GM23248 (cell line): ENCODE measurements around the gene HOXA11. TPM values are rescaled to one million over a fixed set of nuclear protein-coding genes. Genes with fewer than 3 reads are reported as not detected.

ENCODE experiments used
- DNase-seq: peaks from one replicate; pipeline ENCODE4 v3.0.0-alpha.2; 2015
- H2AFZ ChIP-seq: fragments of 200-600 bp; sonication (generic); 2 replicates; pipeline ENCODE4 v1.6.1; 2016; ENCODE audit warnings: antibody characterized with exemption
- H3F3A ChIP-seq: fragments of 200-600 bp; sonication (generic); 2 replicates; pipeline ENCODE4 v1.6.1; 2016; ENCODE audit warnings: mild to moderate bottlenecking, antibody characterized with exemption, mixed run types; ENCODE audit not compliant: insufficient read depth
- H3K27ac ChIP-seq: fragments of 200-600 bp; sonication (generic); 2 replicates; pipeline ENCODE4 v1.5.1; 2016; ENCODE audit warnings: mild to moderate bottlenecking
- H3K27me3 ChIP-seq: fragments of 200-600 bp; sonication (generic); replicated peaks from 2 replicates; pipeline ENCODE4 v1.6.1; 2016; ENCODE audit warnings: mild to moderate bottlenecking; ENCODE audit not compliant: insufficient read depth
- H3K36me3 ChIP-seq: fragments of 200-600 bp; sonication (generic); 2 replicates; pipeline ENCODE4 v1.6.1; 2016; ENCODE audit warnings: low read depth, mild to moderate bottlenecking
- H3K4me1 ChIP-seq: fragments of 200-600 bp; sonication (generic); 2 replicates; pipeline ENCODE4 v1.6.1; 2016; ENCODE audit warnings: mild to moderate bottlenecking; ENCODE audit not compliant: insufficient read depth
- H3K4me2 ChIP-seq: fragments of 200-600 bp; sonication (generic); one replicate; pipeline ENCODE4 v1.6.1; 2016; ENCODE audit warnings: mild to moderate bottlenecking; ENCODE audit not compliant: unreplicated experiment
- H3K4me3 ChIP-seq: fragments of 200-600 bp; sonication (generic); 2 replicates; pipeline ENCODE4 v1.5.1; 2016; ENCODE audit warnings: mild to moderate bottlenecking
- H3K79me2 ChIP-seq: fragments of 200-600 bp; sonication (generic); 2 replicates; pipeline ENCODE4 v1.6.1; 2016; ENCODE audit warnings: mild to moderate bottlenecking; ENCODE audit not compliant: insufficient read depth
- H3K9ac ChIP-seq: fragments of 200-600 bp; sonication (generic); 2 replicates; pipeline ENCODE4 v1.6.1; 2016; ENCODE audit warnings: mild to moderate bottlenecking
- H3K9me2 ChIP-seq: fragments of 200-600 bp; sonication (generic); 2 replicates; pipeline ENCODE4 v1.6.1; 2016; ENCODE audit warnings: mixed run types, mild to moderate bottlenecking, moderate library complexity; ENCODE audit not compliant: insufficient read depth
- H3K9me3 ChIP-seq: fragments of 200-600 bp; sonication (generic); one replicate; pipeline ENCODE4 v1.6.1; 2017; ENCODE audit warnings: low read depth
- H4K20me1 ChIP-seq: fragments of 200-600 bp; sonication (generic); 2 replicates; pipeline ENCODE4 v1.6.0; 2016; ENCODE audit not compliant: insufficient read depth
- EZH2 ChIP-seq: fragments of 200-600 bp; sonication (generic); IDR thresholded peaks from 2 replicates; pipeline ENCODE4 v1.6.1; 2018; ENCODE audit warnings: antibody characterized with exemption, mild to moderate bottlenecking; ENCODE audit not compliant: insufficient read depth, poor library complexity, severe bottlenecking
- EZH2phosphoT487 ChIP-seq: fragments of 200-600 bp; sonication (generic); IDR thresholded peaks from 2 replicates; pipeline ENCODE4 v1.6.1; 2018; ENCODE audit warnings: antibody characterized with exemption, moderate library complexity, mild to moderate bottlenecking, low read depth; ENCODE audit not compliant: insufficient read depth
- WGBS, 2 experiments: methylation state at CpG; one replicate each; pipeline ENCODE4 v1.1.6; 2015 to 2017; ENCODE audit warnings: low lambda C conversion rate in 2 of 2, low coverage in 1 of 2; ENCODE audit errors: missing lambda C conversion rate in 2 of 2; 5-methylcytosine and 5-hydroxymethylcytosine counted together
- in situ Hi-C: fragments of 300-500 bp; cut with MboI; formaldehyde crosslinking; loops from 2 replicates; pipeline ENCODE4 v1.15.0; 2020
- polyA plus RNA-seq: library from polyadenylated mRNA; unstranded; fragments of >200 nt; fragmentation: Nextera tagmentation; extraction: Ambion mirVana; gene quantifications from 2 replicates; pipeline ENCODE4 v1.2.1, GENCODE V29; 2016
- total RNA-seq: library from RNA; depleted of rRNA; stranded (reverse); fragments of >200 nt; shearing (Covaris generic); gene quantifications from 2 replicates; pipeline ENCODE4 v1.2.3, GENCODE V29; 2014

HOXA11 gene
- total and polyA plus RNA-seq, 2 experiments from 2014 or later: 8.0 to 8.3 TPM

DNA sequence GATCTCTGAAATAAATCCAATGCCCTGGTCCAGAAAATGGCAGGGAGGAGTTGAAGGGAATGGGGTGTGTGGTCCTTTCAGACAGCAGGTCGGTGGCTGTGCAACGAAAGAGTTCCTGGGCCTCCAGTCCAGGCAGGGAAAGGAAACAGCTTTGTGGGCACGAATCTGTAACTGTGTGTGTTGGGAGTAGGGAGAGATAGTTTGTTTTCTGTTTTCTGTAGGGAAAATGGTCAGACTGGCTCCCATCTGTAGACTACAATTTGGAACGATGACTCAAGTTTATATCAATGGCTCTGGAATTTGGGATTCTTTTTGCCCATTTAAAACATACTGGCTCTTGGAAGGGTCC is 17.1 kb downstream of the HOXA11 start:
- 0 to 3% methylated on average over 4 of the region's 4 CpGs for WGBS, 2 experiments
- peaks cover 10% of the 10 kb centered on the region; the same call in 1 of the 2 replicates for H3K36me3 ChIP-seq
- peaks cover 100% of the 10 kb centered on the region for H3K79me2 ChIP-seq
- no peaks in the 10 kb centered on the region for H3K9me2 ChIP-seq
- peak overlapping the region; percentile 98 for H3K9ac ChIP-seq
- no peaks in the 10 kb centered on the region for H4K20me1 ChIP-seq
- peak overlapping the region; percentile 100 for H3K4me2 ChIP-seq
- no peaks in the 10 kb centered on the region for H3K9me3 ChIP-seq
- 0 out of 2 replicates have a peak overlapping the region, but pooled peaks have one; percentile 41 for H2AFZ ChIP-seq
- peak overlapping the region; percentile 83 for H3K4me3 ChIP-seq
- peak overlapping the region; percentile 99 for H3K27ac ChIP-seq
- peaks cover 12% of the 10 kb centered on the region for H3F3A ChIP-seq
- in situ Hi-C loops: loop anchor here (10.0 kb wide), 1 partner anchor 973 kb away; no protein-coding TSS in a partner anchor
- no peak for TF ChIP-seq EZH2
- TF ChIP-seq EZH2phosphoT487: no peak
- H3K27me3 ChIP-seq: no peaks in the 10 kb centered on the region
- peak; percentile 81 for DNase-seq
- H3K4me1 ChIP-seq: peaks cover 7% of the 10 kb centered on the region

DNA sequence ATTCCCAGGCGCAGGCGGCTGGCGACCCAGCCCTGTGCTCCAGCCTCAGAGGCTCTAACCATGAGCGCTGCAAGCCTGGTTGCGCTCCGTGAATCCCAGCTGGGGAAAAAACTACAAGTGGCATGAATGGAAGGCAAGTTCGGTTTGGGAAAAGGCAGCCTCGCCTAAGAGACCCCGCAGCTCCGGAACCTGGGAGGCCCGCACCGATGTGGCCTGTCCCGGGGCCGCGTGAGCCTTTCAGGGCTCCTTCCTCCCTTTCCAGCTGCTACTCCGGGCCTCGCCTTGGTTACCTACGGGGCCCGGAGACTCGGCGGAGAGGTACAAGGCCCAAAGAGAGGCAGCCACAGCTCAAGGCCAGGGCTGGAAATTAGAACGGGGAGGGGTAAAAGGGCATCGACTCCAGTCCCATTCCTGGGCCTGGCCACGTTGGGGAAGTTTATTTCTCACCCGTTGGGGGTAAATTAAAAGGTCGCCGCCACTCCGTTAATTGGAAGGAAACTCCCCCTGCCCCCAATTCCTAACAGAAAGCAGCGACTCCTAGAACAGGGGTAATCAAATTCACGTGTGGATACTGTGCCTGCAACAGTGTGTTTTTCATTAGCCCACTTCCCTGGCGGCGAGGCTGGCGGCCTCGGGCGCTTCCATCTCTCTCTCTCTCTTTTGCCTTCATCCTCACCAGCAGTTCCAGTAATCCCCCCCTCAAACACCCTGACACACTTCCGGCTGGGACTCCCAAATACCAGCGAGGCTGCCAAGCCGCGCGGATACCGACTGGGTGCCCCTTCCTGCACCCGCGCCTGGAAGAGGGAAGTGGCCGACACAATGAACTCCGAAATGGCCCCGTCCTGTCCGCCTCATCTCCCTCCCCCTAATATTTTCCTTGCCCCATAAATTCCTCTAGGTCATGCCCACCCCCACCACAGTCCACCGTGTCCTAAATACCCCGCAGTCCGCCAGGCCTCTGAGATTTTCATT is 18.2 kb downstream of the HOXA11 start:
- peak overlapping the region; percentile 99 for H3K27ac ChIP-seq
- H2AFZ ChIP-seq: peak overlapping the region; percentile 44
- no peaks in the 10 kb centered on the region for H3K9me3 ChIP-seq
- in situ Hi-C loops: loop anchor here (10.0 kb wide), 1 partner anchor 972 kb away; no protein-coding TSS in a partner anchor
- peaks cover 19% of the 10 kb centered on the region for H3F3A ChIP-seq
- H3K4me3 ChIP-seq: peak overlapping the region; percentile 83
- WGBS, 2 experiments: 1% methylated on average over 49 to 50 of the region's 50 CpGs
- peak overlapping the region; percentile 100 for H3K4me2 ChIP-seq
- TF ChIP-seq EZH2: no peak
- no peak for TF ChIP-seq EZH2phosphoT487
- H3K9me2 ChIP-seq: no peaks in the 10 kb centered on the region
- H3K27me3 ChIP-seq: no peaks in the 10 kb centered on the region
- DNase-seq: peak; percentile 73
- no peaks in the 10 kb centered on the region for H4K20me1 ChIP-seq
- peaks cover 7% of the 10 kb centered on the region for H3K4me1 ChIP-seq
- H3K79me2 ChIP-seq: peaks cover 100% of the 10 kb centered on the region
- H3K9ac ChIP-seq: peak overlapping the region; percentile 98
- H3K36me3 ChIP-seq: peaks cover 14% of the 10 kb centered on the region; the same call in 1 of the 2 replicates

DNA sequence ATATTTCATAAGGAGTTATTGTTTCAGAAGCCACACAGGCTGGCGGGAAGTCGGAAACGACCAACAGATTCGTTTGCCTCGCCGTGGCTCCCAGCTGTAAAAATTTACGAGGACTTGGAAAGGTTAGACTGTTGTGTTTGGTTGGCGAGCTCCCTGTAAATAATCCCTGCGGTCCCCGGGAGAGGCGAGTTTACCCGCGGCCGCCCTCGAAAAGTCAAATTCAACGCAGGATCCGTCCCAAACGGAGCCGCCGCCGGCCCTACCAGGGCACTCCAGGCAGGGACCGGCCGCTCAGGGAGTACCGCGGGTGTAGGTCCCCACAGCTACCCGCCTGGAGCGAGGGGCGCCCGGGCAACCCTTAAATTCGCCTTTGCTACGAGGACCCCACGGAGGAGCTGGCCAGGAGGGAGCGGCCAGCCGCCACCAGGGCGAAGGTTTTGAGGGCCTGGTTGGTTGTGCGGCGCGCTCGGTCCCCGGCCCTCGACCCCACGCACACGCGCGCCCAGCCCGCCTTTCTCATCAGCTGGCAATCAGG is 19.0 kb downstream of the HOXA11 start:
- Histone ChIP-seq H3K9ac (peak overlapping the region; percentile 98), H3K9me3 (no peaks in the 10 kb centered on the region), H3K36me3 (peaks cover 14% of the 10 kb centered on the region; the same call in 1 of the 2 replicates), H3K27me3 (no peaks in the 10 kb centered on the region), H4K20me1 (no peaks in the 10 kb centered on the region), H3K4me3 (peak overlapping the region; percentile 83), H3K9me2 (no peaks in the 10 kb centered on the region), H3K27ac (peak overlapping the region; percentile 99), H3K79me2 (peaks cover 99% of the 10 kb centered on the region), H2AFZ (peak overlapping the region; percentile 75), H3K4me2 (peak overlapping the region; percentile 100), H3F3A (peaks cover 19% of the 10 kb centered on the region), H3K4me1 (peaks cover 7% of the 10 kb centered on the region)
- WGBS, 2 experiments: 0 to 1% methylated on average over 30 to 45 of the region's 46 CpGs
- TF ChIP-seq EZH2phosphoT487 (no peak), EZH2 (no peak)
- peak; percentile 65 for DNase-seq
- in situ Hi-C loops: loop anchor here (10.0 kb wide), 1 partner anchor 971 kb away; no protein-coding TSS in a partner anchor

DNA sequence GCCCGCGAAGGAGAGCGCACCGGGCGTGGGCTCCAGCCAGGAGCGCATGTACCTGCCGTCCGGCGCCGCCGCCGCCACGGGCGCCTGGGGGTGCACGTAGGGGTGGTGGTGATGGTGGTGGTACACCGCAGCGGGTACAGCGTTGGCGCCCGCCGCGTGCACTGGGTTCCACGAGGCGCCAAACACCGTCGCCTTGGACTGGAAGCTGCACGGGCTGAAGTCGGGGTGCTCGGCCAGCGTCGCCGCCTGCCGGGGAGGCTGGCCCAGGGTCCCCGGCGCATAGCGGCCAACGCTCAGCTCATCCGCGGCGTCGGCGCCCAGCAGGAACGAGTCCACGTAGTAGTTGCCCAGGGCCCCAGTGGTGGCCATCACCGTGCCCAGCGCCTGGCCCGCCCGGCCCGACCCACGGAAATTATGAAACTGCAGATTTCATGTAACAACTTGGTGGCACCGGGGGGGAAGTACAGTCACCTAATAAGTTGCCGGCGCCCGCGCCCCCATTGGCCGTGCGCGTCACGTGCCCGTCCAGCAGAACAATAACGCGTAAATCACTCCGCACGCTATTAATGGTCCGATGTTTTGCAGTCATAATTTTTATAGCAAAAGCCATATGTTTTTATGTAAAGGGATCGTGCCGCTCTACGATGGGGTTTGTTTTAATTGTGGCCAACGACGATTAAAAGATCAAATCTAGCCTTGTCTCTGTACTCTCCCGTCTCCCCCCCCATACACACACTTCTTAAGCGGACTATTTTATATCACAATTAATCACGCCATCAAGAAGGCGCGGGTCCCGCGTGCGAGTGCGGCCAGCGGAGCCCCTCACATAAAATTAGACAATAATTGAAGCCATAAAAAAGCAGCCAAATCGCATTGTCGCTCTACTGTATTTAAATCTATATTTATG is 19.7 kb downstream of the HOXA11 start, which contains the start of gene HOXA9:
Gene HOXA9 (minus strand): TSS at position 449 of the 907 bp plus-strand sequence. CDS start 80 bp downstream, at position 369.
- Histone ChIP-seq H3K4me3 (peak within 1 kb of the TSS; percentile 83), H3F3A (peaks cover 19% of the 10 kb centered on the region), H3K4me2 (peak within 1 kb of the TSS; percentile 100), H3K9me2 (no peaks in the 10 kb centered on the region), H3K4me1 (peaks cover 7% of the 10 kb centered on the region), H2AFZ (peak within 1 kb of the TSS; percentile 75), H3K9ac (peak within 1 kb of the TSS; percentile 98), H3K27me3 (no peaks in the 10 kb centered on the region), H4K20me1 (no peaks in the 10 kb centered on the region), H3K36me3 (peaks cover 11% of the 10 kb centered on the region; the same call in 1 of the 2 replicates), H3K9me3 (no peaks in the 10 kb centered on the region), H3K79me2 (peaks cover 92% of the 10 kb centered on the region), H3K27ac (peak within 1 kb of the TSS; percentile 99)
- 0 to 1% methylated on average over 76 to 82 of the region's 82 CpGs for WGBS, 2 experiments
- in situ Hi-C loops: loop anchor here (10.0 kb wide), 1 partner anchor 971 kb away; no protein-coding TSS in a partner anchor
- TF ChIP-seq EZH2 (no peak), EZH2phosphoT487 (no peak)
- DNase-seq: peak; percentile 99
